NCI-H2107 (cell line): ENCODE measurements around the gene XCR1.
"Not testable (repeated sequence)": the region's sequence is repeated elsewhere in the genome, so short reads cannot be mapped to it uniquely, and the experiment has no call there.

ENCODE experiments used
- DNase-seq: peaks from one replicate; lab custom pipeline; 2025; lab: John Stamatoyannopoulos, UW

Gene XCR1

GRCh38 chr3:46038916-46039315 is 11.6 kb upstream of the XCR1 start:
- no peak for DNase-seq

- not testable (repeated sequence) for DNase-seq
These were observed 10.8 kb upstream of the XCR1 start for GRCh38 chr3:46038071-46038470.

GRCh38 chr3:46036191-46036590 is 8.9 kb upstream of the XCR1 start:
- DNase-seq = no peak

- DNase-seq = no peak
These were observed 4.5 kb upstream of the XCR1 start for GRCh38 chr3:46031747-46032146.

- DNase-seq = no peak
These were observed 4.0 kb upstream of the XCR1 start for GRCh38 chr3:46031269-46031668.

- DNase-seq = no peak
These were observed 3.3 kb upstream of the XCR1 start for GRCh38 chr3:46030626-46031025.

DNA sequence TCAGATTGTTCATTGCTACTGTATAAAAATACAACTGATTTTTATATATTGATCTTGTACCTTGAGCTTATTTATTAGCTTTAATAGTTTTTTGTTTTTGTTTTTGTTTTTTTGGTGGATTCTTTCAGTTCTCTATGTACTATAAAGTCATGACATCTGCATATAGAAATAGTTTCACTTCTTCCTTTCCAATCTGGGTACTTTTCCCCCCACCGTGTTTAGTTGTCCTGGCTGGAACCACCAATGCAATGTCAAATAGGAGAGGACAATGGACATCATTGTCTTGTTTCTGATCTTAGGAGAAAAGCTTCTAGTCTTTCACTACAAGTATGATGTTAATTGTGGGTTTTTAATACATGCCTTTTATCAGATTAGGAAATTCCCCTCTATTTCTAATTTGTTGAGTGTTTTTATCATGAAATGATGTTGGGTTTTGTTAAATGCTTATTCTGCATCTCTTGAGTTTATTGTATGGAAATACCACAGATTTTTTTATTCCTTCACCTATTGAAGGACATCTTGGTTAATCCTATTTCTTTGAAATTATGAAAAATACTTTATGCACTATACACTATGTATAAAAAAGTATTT is 2.8 kb upstream of the XCR1 start:
- DNase-seq = no peak

GRCh38 chr3:46027736-46028397 is 584 bp upstream of the XCR1 start:
- DNase-seq = no peak

GRCh38 chr3:46025139-46025538 is 2.1 kb downstream of the XCR1 start:
- no peak for DNase-seq

DNA sequence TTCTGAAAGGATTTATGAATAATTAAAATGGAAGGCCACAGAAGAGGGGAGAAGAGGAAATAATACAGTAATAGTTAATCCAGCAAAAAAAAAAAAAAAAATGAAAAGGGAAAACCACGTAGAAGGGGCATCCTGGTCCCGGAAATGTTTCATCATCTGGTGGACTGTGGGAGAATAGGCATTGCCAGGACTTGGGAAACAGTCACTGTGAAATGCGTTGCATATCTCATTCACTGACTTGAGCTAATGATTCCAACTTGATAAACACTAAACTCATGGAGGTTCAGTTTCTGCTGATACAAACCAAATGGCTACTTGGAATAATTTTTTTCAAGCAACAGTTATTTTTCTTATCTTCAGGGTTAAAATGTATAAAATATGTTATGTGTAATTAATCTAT is 3.2 kb downstream of the XCR1 start:
- DNase-seq = no peak

DNA sequence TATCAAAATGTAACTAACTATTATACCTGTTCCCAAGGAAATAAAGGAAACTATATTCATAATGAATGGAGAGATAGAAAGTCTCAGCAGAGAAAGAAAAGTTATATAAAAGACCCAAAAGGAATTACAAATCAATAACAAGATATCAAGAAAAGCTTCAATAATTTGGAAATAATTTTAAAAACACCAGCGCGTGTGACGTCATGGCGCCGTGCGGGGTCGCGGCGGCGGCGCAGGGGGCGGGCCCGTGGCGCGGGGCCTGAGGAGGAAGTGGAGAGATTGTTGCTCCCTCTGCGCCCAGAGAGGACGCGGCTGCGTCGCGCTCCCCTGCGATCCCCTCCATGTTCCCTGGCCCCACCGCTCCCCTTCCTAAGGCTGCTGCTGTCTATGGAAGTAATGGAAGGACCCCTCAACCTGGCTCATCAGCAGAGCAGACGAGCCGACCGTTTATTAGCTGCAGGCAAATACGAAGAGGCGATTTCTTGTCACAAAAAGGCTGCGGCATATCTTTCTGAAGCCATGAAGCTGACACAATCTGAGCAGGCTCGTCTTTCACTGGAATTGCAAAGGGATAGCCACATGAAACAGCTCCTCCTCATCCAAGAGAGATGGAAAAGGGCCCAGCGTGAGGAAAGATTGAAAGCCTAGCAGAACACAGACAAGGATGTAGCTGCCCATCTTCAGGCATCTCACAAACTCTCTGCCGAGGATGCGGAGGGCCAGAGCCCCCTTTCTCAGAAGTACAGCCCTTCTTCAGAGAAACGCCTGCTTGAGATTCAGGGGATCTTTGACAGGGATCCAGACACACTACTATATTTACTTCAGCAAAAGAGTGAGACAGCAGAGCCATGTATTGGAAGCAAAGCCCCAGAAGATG is 4.1 kb downstream of the XCR1 start:
- no peak for DNase-seq

GRCh38 chr3:46021516-46021915 is 5.8 kb downstream of the XCR1 start:
- no peak for DNase-seq

- no peak for DNase-seq
These were observed 6.3 kb downstream of the XCR1 start for GRCh38 chr3:46020766-46021510.

- no peak for DNase-seq
These were observed 7.6 kb downstream of the XCR1 start for GRCh38 chr3:46019707-46020106.

GRCh38 chr3:46017720-46018119 is 9.6 kb downstream of the XCR1 start:
- DNase-seq = no peak

- DNase-seq = no peak
These were observed 13.8 kb downstream of the XCR1 start for GRCh38 chr3:46013316-46014094.

DNA sequence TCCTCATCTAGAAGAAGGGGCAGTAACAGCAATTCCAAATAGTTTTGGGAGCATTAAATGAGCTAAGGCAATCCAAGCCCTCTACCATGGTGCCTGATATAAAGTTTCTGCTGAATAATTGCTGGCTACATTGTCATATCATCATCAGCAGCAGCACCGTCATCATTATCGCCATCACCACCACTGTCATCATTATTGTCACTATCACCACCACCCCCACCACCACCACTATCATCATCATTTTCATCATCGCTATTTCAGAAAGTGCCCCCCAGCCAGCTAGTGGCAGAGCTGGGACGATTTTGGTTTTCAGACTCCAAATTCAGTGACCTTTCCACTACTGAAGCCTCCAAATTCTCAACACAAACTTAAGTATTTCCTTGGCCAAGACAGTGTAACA is 15.0 kb downstream of the XCR1 start:
- DNase-seq = no peak

GRCh38 chr3:46010519-46011113 is 16.7 kb downstream of the XCR1 start:
- DNase-seq = no peak

- no peak for DNase-seq
These were observed 19.2 kb downstream of the XCR1 start for GRCh38 chr3:46008058-46008457.

DNA sequence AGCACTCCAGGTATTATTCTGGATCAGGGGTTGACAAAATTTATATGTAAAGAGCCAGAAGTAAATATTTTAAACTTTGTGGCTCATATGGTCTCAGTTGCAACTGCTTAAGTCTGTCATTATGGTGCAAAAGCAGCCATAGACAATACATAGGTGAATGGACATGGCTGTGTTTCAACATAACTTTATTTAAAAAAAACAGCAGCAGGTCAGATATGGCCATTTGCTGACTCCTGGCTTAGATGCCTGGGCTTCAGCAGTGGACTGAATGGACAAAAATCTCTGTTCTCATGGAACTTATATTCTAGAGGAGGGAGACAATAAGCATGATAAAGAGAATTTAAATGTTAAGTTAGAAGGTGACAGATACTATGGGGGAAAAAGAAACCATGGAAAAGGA is 20.0 kb downstream of the XCR1 start:
- no peak for DNase-seq
